OCI-LY1 (cell line): ENCODE data around the gene ATOSA.

Experiments
- CTCF ChIP-seq: fragments of 200-600 bp; sonication (generic), shearing (Covaris generic); IDR thresholded peaks from 2 replicates; pipeline ENCODE4 v1.5.1; 2017; ENCODE audit warnings: mild to moderate bottlenecking, antibody characterized with exemption, low read length, moderate library complexity, mixed read lengths
- EZH2 ChIP-seq: fragments of 200-600 bp; sonication (generic), shearing (Covaris generic); IDR thresholded peaks from 2 replicates; pipeline ENCODE4 v1.8.0; 2017; ENCODE audit warnings: borderline replicate concordance, mixed run types, mild to moderate bottlenecking, antibody characterized with exemption, low read length, moderate library complexity, mixed read lengths

DNA sequence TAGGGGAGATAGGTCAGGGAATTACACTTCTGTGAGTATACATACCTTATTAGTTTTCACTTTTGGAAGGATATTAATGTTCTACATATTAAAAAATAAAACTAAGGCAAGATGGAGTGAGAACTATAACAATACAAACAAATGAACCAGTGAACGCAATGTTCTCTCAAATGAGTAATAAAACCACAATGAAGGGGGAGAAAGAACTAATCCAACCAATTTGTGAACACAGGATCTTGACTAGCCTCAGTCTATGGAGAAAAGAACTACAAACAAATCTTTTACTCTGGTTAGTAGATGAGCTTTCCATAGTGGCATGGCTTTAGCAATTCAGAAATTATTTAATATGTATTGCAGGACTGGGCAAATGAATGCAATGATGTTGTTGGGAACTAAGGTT lies 26.9 kb upstream of the ATOSA start:
- TF ChIP-seq CTCF (no peak), EZH2 (no peak)
